CD4-positive, alpha-beta T cell treated with Interleukin-4 for 4 hours (primary cell): ENCODE data around the gene HLA-DRA.

Source experiments
- DNase-seq: peaks from one replicate; pipeline ENCODE4 v3.0.0-alpha.2; 2020

Gene HLA-DRA

DNA sequence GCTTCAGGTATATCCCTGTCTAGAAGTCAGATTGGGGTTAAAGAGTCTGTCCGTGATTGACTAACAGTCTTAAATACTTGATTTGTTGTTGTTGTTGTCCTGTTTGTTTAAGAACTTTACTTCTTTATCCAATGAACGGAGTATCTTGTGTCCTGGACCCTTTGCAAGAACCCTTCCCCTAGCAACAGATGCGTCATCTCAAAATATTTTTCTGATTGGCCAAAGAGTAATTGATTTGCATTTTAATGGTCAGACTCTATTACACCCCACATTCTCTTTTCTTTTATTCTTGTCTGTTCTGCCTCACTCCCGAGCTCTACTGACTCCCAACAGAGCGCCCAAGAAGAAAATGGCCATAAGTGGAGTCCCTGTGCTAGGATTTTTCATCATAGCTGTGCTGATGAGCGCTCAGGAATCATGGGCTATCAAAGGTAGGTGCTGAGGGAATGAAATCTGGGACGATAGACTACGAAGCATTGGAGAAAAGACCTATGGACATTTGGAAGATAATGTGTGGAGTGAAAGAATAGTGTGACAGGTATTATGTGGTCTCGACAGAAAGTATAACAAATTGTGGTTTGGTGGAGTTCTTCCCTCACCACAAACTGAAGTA, at the start of gene HLA-DRA:
HLA-DRA (plus strand) TSS at position 286 of the 613 bp plus-strand sequence; CDS start at position 350, 64 bp downstream.
- DNase-seq = peak; percentile 85

DNA sequence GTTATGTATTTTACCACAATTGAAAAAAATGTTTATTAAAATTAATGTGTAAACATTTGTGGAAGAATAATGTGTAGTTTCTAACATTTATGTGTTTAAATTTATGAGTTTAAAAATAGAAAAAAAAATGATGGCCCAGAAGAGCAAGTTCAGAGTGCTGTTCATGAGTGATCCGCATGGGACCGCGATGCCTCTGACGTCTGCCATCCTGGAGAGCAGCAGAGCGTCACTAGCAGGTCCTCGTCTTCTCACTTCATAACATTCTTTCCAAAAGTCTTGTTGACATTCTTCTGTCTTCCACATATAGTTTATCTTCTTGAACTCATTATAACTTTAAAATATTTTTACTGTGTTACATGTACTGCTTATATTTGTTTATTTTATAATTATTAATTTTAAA, 48.2 kb upstream of the HLA-DRA start:
- DNase-seq = no peak

DNA sequence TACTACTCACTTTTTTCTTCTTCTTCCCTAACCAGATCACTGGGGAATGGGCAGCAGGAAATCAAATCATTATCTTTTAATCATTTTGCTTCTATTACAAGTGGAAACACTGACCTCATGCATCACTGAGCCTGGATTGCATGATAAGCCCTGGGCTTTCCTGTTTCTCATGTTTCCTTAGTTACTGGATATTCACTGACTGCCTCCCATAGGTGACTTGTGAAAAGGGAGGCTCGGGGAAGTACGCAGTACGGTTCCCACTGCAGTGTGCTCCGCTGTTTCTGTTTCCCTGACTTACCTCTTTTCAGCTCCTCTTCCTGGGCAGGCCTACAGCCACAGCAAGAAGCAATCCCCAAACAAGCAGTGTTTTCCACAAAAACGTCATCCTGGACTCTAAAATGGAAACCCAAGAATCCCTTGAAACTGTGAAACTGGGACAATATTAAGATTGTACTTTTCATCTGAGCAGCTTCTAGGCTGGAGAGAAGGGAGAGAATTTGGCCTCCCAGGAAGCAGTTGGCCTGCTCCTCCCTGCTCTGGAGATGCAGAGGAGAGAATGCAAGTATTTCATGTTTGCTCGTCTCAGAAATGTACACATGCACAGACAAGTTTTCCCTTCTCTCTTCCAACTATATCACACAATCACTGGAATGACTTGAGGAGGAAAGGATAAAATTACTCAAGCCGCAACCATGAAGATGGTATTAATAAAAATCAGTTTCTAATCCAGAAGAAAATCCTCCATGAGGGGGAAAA, 45.8 kb upstream of the HLA-DRA start:
- DNase-seq = no peak

DNA sequence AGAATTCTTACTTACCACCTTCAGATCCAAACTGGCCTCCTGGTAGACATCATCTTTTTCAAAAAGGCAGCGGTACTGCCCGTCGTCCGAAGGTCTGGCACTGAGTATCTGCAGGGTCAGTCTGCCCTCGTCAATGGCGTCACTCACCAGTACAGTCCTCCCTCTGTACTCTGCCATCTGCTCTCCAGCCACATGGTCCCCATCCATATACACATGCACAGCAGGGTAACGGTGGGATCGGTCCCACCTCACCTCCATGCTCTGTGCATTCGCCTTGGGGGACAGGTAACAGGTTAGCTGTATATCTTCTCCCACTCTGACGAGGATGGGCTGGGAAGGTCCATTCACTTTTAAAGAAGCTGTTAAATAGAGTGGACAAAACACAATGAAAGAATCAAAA, 43.7 kb upstream of the HLA-DRA start:
- DNase-seq = no peak

DNA sequence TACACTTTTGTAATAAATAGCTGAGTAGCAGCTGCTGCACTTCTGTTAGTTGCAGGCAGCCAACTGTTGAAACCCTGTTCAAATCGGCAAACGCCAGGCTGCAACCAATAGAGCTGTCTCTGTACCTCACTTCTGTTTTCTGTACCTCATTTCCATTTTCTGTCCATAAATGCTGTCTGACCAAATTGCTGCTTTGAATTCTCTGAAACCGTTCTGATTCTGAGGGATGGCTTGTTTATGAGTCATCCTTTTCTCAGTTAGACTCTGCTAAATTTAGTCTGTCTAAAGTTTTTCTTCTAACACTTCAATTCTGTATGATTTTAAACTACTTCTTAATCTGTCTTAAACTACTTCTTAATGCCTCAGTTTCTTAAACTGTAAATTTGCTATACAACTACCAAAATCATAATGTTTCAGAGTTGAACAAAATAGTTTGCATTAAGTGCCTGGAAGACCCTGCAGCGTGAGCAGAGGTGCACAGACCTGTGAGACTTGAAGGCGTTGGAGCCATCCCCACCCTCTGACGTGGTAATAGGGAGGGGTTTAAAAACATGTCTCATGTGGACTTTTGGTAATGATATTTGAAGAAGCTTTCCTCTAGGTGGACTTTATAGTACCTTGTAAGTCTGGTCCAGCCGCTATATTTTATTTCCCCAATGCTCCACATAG, 42.3 kb upstream of the HLA-DRA start:
- DNase-seq = no peak

DNA sequence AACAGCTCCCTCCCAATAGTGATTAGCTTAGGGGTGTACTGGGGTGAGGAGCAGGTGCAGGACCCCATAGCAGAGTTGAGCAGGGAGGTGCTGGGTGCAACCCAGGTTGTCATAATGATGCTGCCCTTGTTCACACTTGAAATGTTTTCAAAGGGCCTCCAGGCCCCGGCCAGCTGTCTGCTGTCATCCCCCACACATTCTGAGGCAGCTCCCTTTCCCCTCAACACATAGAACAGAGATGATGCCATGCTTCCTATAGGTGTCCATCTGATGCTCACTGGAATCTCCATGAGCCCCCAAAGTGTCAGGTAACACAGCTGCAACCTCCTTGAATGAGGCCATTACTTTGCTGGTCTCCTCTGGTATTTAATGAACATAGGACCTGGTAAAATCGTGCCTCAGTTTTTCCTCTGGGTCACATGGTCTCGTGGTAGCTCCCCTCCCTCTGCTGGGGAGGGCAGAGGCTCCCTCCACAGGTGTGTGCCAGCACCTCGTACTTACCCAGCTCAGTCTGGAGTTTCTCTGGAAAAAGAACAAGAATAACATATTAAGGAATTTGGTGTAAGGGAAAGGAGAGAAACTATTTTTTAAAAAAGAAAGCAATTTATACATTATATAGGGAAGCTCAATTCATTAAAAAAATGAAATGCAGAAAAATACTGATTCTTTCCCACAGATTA, 38.3 kb upstream of the HLA-DRA start:
- no peak for DNase-seq

DNA sequence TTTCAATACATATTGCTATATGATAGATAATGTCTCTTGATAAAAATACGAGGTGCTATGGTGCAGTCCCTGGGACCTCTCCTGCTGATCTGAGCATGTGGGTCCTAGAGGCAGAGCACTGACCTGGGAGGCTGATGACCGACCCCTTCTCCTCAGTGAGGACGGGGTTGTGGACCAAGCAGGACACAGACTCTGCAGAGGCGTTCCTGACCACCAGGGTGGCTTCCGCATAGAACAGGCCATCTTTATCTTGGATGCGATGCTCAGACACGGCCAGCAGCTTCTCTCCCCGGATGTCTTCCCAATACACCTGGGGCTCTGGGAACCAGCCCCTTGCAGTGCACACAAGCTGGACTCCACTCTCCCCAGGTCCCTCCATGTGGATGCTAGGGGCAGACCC, 36.9 kb upstream of the HLA-DRA start:
- no peak for DNase-seq

DNA sequence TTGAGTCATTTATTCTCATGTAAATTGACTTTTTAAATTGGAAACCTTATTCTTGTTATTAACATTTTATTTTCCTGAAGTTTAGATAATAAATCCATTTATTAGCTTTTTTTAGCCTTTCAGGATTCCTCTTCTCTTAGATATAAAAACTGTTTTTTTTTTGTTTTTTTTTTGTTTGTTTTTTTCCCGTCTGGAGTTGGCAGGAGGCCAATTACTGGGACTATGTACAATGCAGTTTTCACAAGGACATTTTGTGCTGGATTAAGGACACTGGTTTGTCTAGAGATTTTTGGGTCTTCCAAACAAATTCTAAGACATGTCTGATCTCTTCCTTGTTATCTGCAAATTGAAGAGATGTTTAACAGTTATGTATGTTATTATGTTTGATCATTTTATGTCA, 34.0 kb upstream of the HLA-DRA start:
- no peak for DNase-seq

DNA sequence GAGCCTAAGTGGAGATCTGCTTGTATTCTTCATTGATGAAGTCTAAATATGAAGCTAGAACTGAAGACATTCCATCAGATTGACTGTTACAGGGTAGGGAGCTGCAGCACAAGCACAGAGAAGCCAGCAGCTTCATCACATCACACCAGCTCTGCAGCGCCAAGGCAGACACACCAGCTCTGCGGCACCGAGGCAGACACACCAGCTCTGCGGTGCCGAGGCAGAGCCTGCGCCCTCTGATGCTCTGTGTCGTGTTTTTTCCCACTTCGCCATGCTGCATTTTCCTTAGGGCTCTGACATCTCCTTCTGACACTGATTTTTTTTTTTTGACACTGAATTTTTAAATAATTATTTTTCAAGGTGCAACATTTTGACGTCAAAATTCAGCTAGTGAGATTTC, 33.5 kb upstream of the HLA-DRA start:
- DNase-seq = no peak

DNA sequence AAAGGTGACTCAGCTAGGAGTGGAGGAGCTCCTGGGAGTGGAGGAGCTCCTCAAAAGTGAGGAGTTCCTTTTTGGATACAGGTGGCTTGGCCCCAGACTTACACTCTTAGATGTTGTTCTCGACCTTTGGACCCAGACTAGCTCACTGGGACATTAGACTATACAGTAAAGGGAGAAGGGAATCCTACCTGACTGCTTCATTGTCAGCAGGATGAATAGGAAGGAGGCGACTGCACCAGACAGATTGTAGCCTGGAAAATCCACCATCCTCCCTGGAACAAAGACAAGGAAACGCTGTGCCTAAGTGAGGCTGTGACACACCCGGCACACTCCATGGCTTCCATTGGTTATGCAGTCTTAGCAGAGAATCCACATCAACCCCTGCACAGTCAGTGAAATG, 32.8 kb upstream of the HLA-DRA start, which contains the start of gene BTNL2:
BTNL2 (minus strand) TSS at position 325 of the 400 bp plus-strand sequence; CDS start at position 267, 58 bp downstream.
- no peak for DNase-seq

DNA sequence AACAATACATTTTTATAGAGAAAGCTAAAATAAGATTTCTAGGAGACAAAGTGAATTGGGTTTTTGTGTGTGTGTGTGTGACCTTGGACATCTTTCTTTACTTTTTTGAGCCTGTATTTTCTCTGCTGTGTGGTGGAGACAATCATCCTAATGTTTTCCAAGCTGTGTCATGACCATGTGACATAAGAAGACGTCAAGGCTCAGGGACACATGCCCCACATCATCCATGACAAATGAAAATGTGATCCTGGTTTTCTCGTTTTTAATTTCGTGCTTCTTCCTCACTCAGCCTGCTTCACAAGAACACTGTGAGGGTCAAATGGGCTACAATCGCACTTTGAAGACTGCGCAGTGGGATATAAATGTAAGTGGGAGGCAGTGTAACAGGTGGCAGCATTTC, 28.8 kb upstream of the HLA-DRA start:
- no peak for DNase-seq

DNA sequence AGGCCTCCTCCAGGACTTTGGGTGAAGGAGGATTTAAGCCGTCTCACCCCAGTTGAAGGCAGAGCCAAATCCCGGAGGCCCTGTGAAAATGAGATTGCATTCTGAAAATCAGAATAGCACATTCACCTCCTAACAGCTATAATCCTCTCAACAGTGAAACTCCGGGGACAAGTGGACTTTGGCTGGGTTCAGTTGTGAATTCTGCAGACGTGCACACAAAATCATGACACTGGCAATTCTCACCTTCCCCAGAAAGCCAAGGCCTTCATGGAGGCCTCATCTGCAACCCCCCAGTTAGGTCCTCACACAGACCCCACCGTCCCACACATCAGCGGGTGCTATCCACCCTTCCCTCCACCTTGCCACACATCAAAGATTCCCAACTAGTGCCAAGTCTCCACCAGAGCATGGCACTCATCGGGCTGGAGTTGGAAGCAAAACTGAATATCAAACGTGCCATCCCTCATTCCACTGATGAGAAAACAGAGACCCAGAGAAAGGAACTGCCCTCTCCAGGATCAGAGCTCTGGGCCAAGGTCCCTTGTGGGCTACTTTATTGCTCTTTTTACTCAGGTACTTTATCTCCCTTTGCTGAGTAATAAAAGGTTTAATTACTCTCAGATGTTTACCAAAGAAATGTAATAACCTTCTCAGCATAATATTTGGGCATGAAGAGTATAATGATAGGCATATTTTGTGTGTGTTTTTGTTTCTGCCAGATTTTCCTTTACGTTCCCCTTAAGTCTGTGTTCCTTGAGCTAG, 27.9 kb upstream of the HLA-DRA start:
- no peak for DNase-seq

DNA sequence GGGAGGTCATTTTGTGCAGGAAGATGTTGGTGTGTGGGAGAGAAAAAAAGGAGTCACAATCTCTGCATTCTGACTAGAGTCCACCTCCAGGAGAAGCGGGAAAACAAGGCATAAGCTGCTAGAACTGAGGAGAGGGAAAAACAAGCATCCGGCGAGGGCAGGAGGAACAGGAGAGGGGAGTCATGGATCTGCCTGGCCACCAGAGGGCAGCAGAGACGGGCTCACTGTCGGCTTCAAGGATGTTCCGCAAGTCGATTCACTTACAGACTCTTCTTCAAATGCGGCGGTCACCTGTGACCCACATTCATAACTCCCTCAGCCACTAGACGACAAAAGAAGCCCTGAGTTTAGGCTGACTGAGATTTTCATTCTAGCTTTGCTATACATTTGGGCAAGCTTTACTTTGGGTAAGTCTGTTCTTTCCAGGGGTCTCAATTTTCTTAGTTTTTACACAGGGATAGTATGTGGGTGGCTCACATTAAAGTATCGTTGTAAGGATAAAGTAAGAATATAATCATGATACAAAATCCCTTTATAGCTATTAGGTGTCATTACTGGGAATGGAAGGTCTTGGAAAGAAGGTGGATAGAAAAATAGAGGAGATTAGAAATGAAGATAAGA, 26.1 kb upstream of the HLA-DRA start:
- DNase-seq = peak; percentile 74

DNA sequence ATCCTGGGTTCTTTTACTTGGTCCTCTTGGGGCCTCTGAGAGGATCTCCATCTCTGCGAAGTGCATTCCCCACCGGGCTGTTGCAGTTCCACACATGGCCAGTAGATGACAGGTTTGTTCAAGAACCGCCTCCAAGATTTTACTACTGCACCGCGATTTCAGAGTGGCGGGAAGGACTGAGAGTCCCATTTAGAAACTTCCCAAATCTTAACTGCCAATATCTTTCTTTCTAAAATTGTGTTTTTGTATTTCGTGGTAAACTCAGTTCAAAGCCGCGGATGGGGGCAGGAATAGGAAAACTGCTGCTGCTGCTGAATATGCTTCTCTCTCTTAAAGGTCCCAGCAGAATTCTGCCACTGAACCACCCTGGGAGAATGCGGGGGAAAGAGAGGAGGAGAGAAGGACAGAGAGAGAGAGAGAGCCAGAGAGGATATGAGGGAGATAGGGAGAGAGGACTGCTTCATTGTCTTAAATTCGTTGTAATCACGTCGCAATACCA, 24.1 kb upstream of the HLA-DRA start:
- DNase-seq = peak; percentile 78

DNA sequence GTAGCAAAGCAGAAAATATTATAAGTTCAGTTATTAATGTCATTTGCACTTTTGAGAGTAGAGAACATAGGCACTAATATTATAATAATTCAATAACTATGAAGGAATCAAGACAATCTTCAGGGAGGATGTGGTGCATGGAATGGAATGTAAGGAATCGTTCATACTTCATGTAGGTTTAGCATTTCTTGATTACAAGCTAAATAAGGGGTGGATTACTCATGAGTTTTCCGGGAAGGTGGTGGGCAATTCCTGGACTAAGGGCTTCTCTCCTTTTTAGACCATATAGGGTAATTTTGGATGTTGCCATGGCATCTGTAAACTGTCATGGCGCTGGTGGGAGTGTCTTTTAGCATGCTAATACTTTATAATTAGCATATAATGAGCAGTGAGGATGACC, 23.7 kb upstream of the HLA-DRA start:
- DNase-seq = no peak

DNA sequence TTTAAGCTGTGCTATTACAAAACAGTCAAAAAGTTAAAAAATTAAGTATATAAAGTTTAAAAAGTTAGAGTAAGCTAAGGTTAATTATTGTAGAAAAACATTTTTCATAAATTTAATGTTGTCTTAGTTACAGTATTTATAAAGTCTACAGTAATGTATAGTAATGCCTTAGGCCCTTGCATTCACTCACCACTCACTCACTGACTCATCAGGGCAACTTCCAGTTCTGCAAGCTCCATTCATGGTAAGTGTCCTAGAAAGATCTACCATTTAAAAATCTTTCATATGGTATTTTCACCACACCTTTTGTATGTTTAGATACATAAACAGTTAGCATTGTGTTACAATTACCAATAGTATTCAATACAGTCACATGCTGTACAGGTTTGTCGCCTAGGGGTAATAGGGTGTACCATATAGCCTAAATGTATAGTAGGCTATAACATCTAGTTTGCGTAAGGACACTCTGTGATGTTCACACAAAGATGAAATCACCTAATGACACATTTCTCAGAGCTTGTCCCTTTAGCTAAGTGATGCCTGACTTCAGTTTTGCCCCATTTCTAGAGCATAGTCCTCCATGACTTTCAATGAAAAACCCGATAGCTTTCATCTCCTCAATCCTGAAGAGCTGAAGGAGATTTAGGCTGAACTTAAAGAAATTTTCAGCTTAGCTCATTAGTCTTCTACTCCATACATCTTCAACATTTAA, 14.9 kb upstream of the HLA-DRA start:
- no peak for DNase-seq

DNA sequence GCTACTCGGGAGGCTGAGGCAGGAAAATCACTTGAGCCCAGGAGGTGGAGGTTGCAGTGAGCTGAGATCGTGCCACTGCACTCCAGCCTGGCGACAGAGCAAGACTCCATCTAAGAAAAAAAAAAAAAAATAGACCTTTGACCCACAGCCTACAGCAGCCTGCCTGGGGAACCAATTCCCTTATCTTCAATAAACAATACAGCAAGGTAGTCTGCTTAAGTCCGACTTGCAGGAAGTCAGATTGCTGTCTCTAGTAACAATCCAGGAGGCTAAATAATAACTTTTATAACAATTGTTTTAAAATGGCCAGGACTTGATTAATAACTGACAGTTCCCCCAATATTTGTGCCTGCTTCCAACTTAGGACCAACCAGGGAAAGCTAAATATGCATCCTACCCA, 13.3 kb upstream of the HLA-DRA start:
- no peak for DNase-seq

DNA sequence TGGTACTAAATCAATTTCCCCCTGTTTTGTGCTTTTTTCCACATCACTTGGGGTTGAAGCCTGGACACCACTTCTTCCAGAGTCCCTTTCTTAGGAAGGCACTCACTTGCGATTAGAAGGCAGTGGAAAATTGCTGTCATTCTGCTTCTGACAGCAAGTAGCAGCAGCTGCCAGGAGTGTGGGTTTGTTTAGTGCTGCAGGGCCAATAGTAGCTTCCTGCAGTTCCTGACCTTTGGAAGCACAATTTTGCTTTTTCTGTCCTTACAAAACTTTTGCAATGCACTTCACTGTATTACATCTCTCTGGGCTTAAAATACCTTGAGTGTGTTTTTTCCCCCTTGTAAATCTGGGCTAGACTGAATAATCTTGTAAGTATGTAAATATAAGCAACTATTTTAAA, 12.5 kb upstream of the HLA-DRA start:
- no peak for DNase-seq

DNA sequence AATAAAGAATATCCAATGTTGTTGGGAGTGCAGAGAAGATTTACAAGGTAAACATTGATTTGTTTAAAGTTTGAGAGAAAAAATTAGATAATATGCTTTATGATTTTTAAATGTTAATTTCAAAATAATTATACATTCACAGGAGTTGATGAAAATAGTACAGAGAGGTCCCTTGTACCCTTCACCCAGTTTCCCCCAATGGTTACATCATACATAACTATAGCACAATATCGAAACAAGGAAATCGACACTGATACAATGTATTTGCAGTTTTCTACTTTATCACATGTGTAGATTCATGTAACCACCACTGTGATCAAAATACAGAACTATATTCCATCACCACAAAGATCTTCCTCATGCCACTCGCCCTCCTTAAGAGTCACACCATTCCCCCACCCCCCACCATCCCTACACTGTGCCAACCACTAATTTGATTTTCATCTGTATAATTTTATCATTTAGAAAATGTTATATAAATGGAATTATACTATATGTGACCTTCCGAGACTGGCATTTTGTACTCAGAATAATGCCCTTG, 11.7 kb upstream of the HLA-DRA start:
- DNase-seq = no peak

DNA sequence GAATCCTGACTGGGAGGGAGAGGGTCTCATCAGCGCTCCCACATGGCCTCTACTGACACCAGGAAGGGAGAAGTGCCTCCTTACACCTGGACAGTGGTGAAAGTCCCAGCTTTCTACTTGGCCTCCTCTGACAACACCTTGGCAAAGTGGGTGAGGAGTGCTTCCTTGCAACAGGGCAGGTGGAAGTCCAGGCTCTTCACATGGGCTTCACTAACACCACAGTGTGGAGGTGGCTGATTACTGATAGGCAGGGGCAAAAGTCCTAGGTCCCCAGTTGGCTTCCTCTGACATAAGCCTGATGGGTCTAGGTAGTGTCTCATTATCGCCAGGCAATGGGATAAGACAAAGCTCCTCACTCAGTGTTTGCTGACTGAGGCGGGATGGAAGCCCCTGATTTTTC, 9.5 kb upstream of the HLA-DRA start:
- DNase-seq = no peak

DNA sequence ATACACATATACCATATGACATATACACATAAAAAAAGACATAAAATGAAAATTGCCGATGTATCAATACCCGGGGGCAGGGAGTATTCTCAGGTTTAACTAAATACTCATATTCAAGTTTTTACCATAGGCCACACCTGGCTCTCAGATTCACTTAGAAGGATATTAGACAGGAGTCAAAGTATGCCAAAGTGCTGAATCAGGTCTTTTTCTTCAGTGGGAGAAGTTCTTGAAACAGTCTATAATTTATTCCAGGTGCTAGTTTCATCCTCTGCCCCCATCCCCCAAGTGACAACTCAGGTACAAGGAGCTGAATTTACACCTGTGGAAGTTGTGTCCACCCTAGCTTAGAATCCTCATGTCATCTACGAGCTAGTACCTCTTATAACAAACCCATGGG, 8.5 kb upstream of the HLA-DRA start:
- no peak for DNase-seq
